H9 (cell line): ENCODE results near the gene ITGA2. TPM values are rescaled to one million over a fixed set of nuclear protein-coding genes. Genes with fewer than 3 reads are reported as not detected.

Experiments used
- DNase-seq: peaks from one replicate; pipeline ENCODE4 v3.0.0-alpha.2; 2017
- H2AFZ ChIP-seq: one replicate; pipeline ENCODE4 v1.6.1; 2013; ENCODE audit warnings: mild to moderate bottlenecking, low read length, control low read depth, moderate library complexity
- H2AK5ac ChIP-seq: 2 replicates; pipeline ENCODE4 v1.6.1; 2013; ENCODE audit warnings: low read length, control low read depth, mixed read lengths; ENCODE audit not compliant: insufficient read length
- H2BK120ac ChIP-seq: one replicate; pipeline ENCODE4 v1.6.1; 2013; ENCODE audit warnings: low read depth, mild to moderate bottlenecking, low read length, control low read depth, inconsistent platforms; ENCODE audit not compliant: poor library complexity, severe bottlenecking
- H2BK12ac ChIP-seq: 2 replicates; pipeline ENCODE4 v1.6.1; 2013; ENCODE audit warnings: low read length, control low read depth, mixed read lengths, low read depth; ENCODE audit not compliant: insufficient read length
- H2BK15ac ChIP-seq: 2 replicates; pipeline ENCODE4 v1.6.1; 2013; ENCODE audit warnings: low read depth, low read length, control low read depth
- H2BK20ac ChIP-seq: one replicate; pipeline ENCODE4 v1.6.1; 2013; ENCODE audit warnings: low read depth, mild to moderate bottlenecking, low read length, control low read depth, inconsistent platforms; ENCODE audit not compliant: poor library complexity, severe bottlenecking
- H2BK5ac ChIP-seq: 2 replicates; pipeline ENCODE4 v1.6.1; 2013; ENCODE audit warnings: low read length, control low read depth, mixed read lengths; ENCODE audit not compliant: insufficient read length
- H3K14ac ChIP-seq: 2 replicates; pipeline ENCODE4 v1.6.1; 2013; ENCODE audit warnings: low read length, control low read depth; ENCODE audit not compliant: insufficient read depth
- H3K18ac ChIP-seq: 2 replicates; pipeline ENCODE4 v1.6.1; 2013; ENCODE audit warnings: low read depth, mild to moderate bottlenecking, mixed read lengths, low read length, control low read depth; ENCODE audit not compliant: insufficient read length
- H3K23ac ChIP-seq: 2 replicates; pipeline ENCODE4 v1.6.1; 2013; ENCODE audit warnings: low read length, control low read depth, mixed read lengths, low read depth; ENCODE audit not compliant: insufficient read length
- H3K23me2 ChIP-seq: 2 replicates; pipeline ENCODE4 v1.6.1; 2013; ENCODE audit warnings: low read depth, mild to moderate bottlenecking, mixed read lengths, low read length, control low read depth; ENCODE audit not compliant: insufficient read length, poor library complexity, severe bottlenecking
- H3K27ac ChIP-seq: 2 replicates; pipeline ENCODE4 v1.5.1; 2013; ENCODE audit warnings: low read length, control low read depth, mixed read lengths, low read depth; ENCODE audit not compliant: insufficient read length
- H3K27me3 ChIP-seq: 2 replicates; pipeline ENCODE4 v1.6.1; 2013; ENCODE audit warnings: low read length, control low read depth, inconsistent platforms; ENCODE audit not compliant: insufficient read depth
- H3K4ac ChIP-seq: 2 replicates; pipeline ENCODE4 v1.6.1; 2013; ENCODE audit warnings: low read depth, mild to moderate bottlenecking, control low read depth, inconsistent platforms, low read length, moderate library complexity
- H3K4me1 ChIP-seq: 2 replicates; pipeline ENCODE4 v1.6.1; 2013; ENCODE audit warnings: low read length, control low read depth, inconsistent platforms; ENCODE audit not compliant: insufficient read depth
- H3K4me2 ChIP-seq: 2 replicates; pipeline ENCODE4 v1.6.1; 2013; ENCODE audit warnings: low read length, control low read depth, mixed read lengths; ENCODE audit not compliant: insufficient read length, insufficient read depth
- H3K56ac ChIP-seq: 2 replicates; pipeline ENCODE4 v1.6.1; 2013; ENCODE audit warnings: low read depth, mild to moderate bottlenecking, mixed read lengths, low read length, control low read depth; ENCODE audit not compliant: insufficient read length
- H3K79me1 ChIP-seq: 2 replicates; pipeline ENCODE4 v1.6.1; 2013; ENCODE audit warnings: low read depth, mild to moderate bottlenecking, moderate library complexity, low read length, control low read depth, inconsistent platforms; ENCODE audit not compliant: insufficient read depth, poor library complexity, severe bottlenecking
- H3K79me2 ChIP-seq: 2 replicates; pipeline ENCODE4 v1.6.1; 2013; ENCODE audit warnings: low read length, control low read depth, inconsistent platforms; ENCODE audit not compliant: insufficient read depth
- H3K9ac ChIP-seq: 2 replicates; pipeline ENCODE4 v1.6.1; 2013; ENCODE audit warnings: low read length, control low read depth, mixed read lengths; ENCODE audit not compliant: insufficient read length; ENCODE audit errors: extremely low read depth
- H3K9me3 ChIP-seq: one replicate; pipeline ENCODE4 v1.6.1; 2013; ENCODE audit warnings: low read depth, low read length, inconsistent platforms; ENCODE audit not compliant: control insufficient read depth
- H3T11ph ChIP-seq: one replicate; pipeline ENCODE4 v1.6.1; 2013; ENCODE audit warnings: mild to moderate bottlenecking, low read length, control low read depth, inconsistent platforms
- H4K20me1 ChIP-seq: one replicate; pipeline ENCODE4 v1.6.1; 2013; ENCODE audit not compliant: control insufficient read depth, insufficient read length, insufficient read depth
- H4K5ac ChIP-seq: 2 replicates; pipeline ENCODE4 v1.6.1; 2013; ENCODE audit warnings: low read depth, mild to moderate bottlenecking, mixed read lengths, low read length, control low read depth; ENCODE audit not compliant: insufficient read length
- H4K8ac ChIP-seq: replicated peaks from 2 replicates; pipeline ENCODE4 v1.6.1; 2013; ENCODE audit warnings: low read length, control low read depth, mixed read lengths, low read depth; ENCODE audit not compliant: insufficient read length
- H4K91ac ChIP-seq: 2 replicates; pipeline ENCODE4 v1.6.1; 2013; ENCODE audit warnings: low read depth, mild to moderate bottlenecking, moderate library complexity, mixed read lengths, low read length, control low read depth; ENCODE audit not compliant: insufficient read length
- H3K27ac Mint-ChIP-seq, 3 experiments: 2 replicates in 2 of 3; 3 replicates in 1 of 3; pipeline ENCODE4 v1.8.0; 2020 to 2021; ENCODE audit warnings: mixed read lengths in 3 of 3, mild to moderate bottlenecking in 1 of 3, moderate library complexity in 1 of 3
- H3K27me3 Mint-ChIP-seq: 2 replicates; pipeline ENCODE4 v1.8.0; 2021; ENCODE audit warnings: low read depth, mild to moderate bottlenecking, moderate library complexity, mixed read lengths
- H3K36me3 Mint-ChIP-seq, 3 experiments: 2 replicates in 2 of 3; 3 replicates in 1 of 3; pipeline ENCODE4 v1.8.0; 2020 to 2021; ENCODE audit warnings: low read depth in 3 of 3, mixed read lengths in 3 of 3; ENCODE audit not compliant: insufficient read depth in 1 of 3
- H3K4me1 Mint-ChIP-seq, 2 experiments: 2 replicates each; pipeline ENCODE4 v1.8.0; 2020; ENCODE audit warnings: mixed read lengths in 2 of 2
- H3K4me3 Mint-ChIP-seq, 2 experiments: 2 replicates in 1 of 2; 3 replicates in 1 of 2; pipeline ENCODE4 v1.8.0; 2020 to 2021; ENCODE audit warnings: mild to moderate bottlenecking in 2 of 2, mixed read lengths in 2 of 2, moderate library complexity in 1 of 2
- H3K9me3 Mint-ChIP-seq, 2 experiments: 2 replicates in 1 of 2; 3 replicates in 1 of 2; pipeline ENCODE4 v1.8.0; 2020; ENCODE audit warnings: mild to moderate bottlenecking in 2 of 2, mixed read lengths in 2 of 2, moderate library complexity in 1 of 2
- CTCF ChIP-seq: fragments of 200-600 bp; sonication (generic); conservative IDR thresholded peaks from 3 replicates; pipeline ENCODE4 v1.8.0; 2021; ENCODE audit warnings: antibody characterized with exemption, mild to moderate bottlenecking
- WGBS: extraction: QIAGEN DNeasy Blood & Tissue Kit; methylation state at CpG from one replicate; pipeline ENCODE4 v1.1.7; 2013; ENCODE audit warnings: missing lambda C conversion rate, low lambda C conversion rate, mixed read lengths; ENCODE audit not compliant: insufficient read length; ENCODE audit errors: extremely low coverage; 5-methylcytosine and 5-hydroxymethylcytosine counted together
- total RNA-seq: library from RNA; stranded (reverse); gene quantifications from 2 replicates; pipeline ENCODE4 v1.2.1, GENCODE V29; 2021

ITGA2 gene
- total RNA-seq, 1 experiment from 2014 or later = 3.0 TPM

- Histone ChIP-seq H4K91ac (no peak overlapping the region), H4K8ac (no peak overlapping the region), H3K56ac (no peak overlapping the region), H2BK12ac (no peak overlapping the region), H3K23ac (no peak overlapping the region), H3T11ph (no peak overlapping the region), H3K79me1 (no peaks in the 10 kb centered on the region), H2BK15ac (no peak overlapping the region), H2AK5ac (no peak overlapping the region), H2BK5ac (no peak overlapping the region), H3K4ac (no peak overlapping the region), H3K4me1 (no peaks in the 10 kb centered on the region), H3K18ac (no peak overlapping the region), H2BK20ac (no peak overlapping the region), H3K27ac (no peak overlapping the region), H3K4me2 (no peak overlapping the region), H3K23me2 (no peaks in the 10 kb centered on the region), H2AFZ (no peak overlapping the region), H3K9ac (no peak overlapping the region), H3K14ac (no peak overlapping the region), H3K9me3 (no peaks in the 10 kb centered on the region), H4K5ac (no peak overlapping the region), H4K20me1 (no peaks in the 10 kb centered on the region), H2BK120ac (no peak overlapping the region), H3K27me3 (no peaks in the 10 kb centered on the region), H3K79me2 (no peaks in the 10 kb centered on the region)
- Mint-ChIP-seq H3K27ac (no peak overlapping the region), H3K27me3 (no peaks in the 10 kb centered on the region), H3K9me3 (no peaks in the 10 kb centered on the region), H3K36me3 (peaks cover 0 to 5% (median 0%) of the 10 kb centered on the region in 3 experiments; a peak in 2 of 7 replicates), H3K4me1 (no peaks in the 10 kb centered on the region), H3K4me3 (no peak overlapping the region)
- no CpG with 5 or more reads among the region's 4 CpGs for WGBS
- TF ChIP-seq CTCF = no peak
- no peak for DNase-seq
Measured at GRCh38 chr5:53068291-53068836, 79.2 kb downstream of the ITGA2 start.
